Measurements from ENCODE around the gene SDR42E2. TPM values are rescaled to one million over a fixed set of nuclear protein-coding genes. Genes with fewer than 3 reads are reported as not detected.
"Not testable (repeated sequence)": the region's sequence is repeated elsewhere in the genome, so short reads cannot be mapped to it uniquely, and the experiment has no call there.

Gene SDR42E2
- total RNA-seq (2014; rRNA removed; shearing (Covaris generic)), result not detected in 2 replicates

GRCh38 chr16:22161999-22162655 lies at the start of gene SDR42E2:
TSS of gene SDR42E2 (plus strand) at chr16:22162506. CDS start at chr16:22165583, 3,077 bp downstream.
- no peak for DNase-seq (ENCODE audit: low spot score)

- DNase-seq (ENCODE audit: low spot score), result no peak
Measured at GRCh38 chr16:22116095-22116700, 46.1 kb upstream of the SDR42E2 start.

- DNase-seq (ENCODE audit: low spot score), result peak; percentile 47
Measured at GRCh38 chr16:22117609-22118008, 44.7 kb upstream of the SDR42E2 start.

- DNase-seq (ENCODE audit: low spot score), result no peak
Measured at GRCh38 chr16:22120440-22120839, 41.9 kb upstream of the SDR42E2 start.

- no peak for DNase-seq (ENCODE audit: low spot score)
Measured at GRCh38 chr16:22122239-22122638, 40.1 kb upstream of the SDR42E2 start.

GRCh38 chr16:22123146-22123545 lies 39.2 kb upstream of the SDR42E2 start:
- DNase-seq (ENCODE audit: low spot score), result no peak

- no peak for DNase-seq (ENCODE audit: low spot score)
Measured at GRCh38 chr16:22123759-22124490, 38.4 kb upstream of the SDR42E2 start.

GRCh38 chr16:22124583-22125284 lies 37.6 kb upstream of the SDR42E2 start:
- DNase-seq (ENCODE audit: low spot score), result no peak

- DNase-seq (ENCODE audit: low spot score), result no peak
Measured at GRCh38 chr16:22126037-22126558, 36.2 kb upstream of the SDR42E2 start.

GRCh38 chr16:22128537-22128936 lies 33.8 kb upstream of the SDR42E2 start:
- DNase-seq (ENCODE audit: low spot score), result not testable (repeated sequence)

GRCh38 chr16:22130528-22130927 lies 31.8 kb upstream of the SDR42E2 start:
- DNase-seq (ENCODE audit: low spot score), result no peak

- no peak for DNase-seq (ENCODE audit: low spot score)
Measured at GRCh38 chr16:22132801-22133200, 29.5 kb upstream of the SDR42E2 start.

- DNase-seq (ENCODE audit: low spot score), result no peak
Measured at GRCh38 chr16:22138482-22138881, 23.8 kb upstream of the SDR42E2 start.

GRCh38 chr16:22139008-22139407 lies 23.3 kb upstream of the SDR42E2 start:
- no peak for DNase-seq (ENCODE audit: low spot score)

- no peak for DNase-seq (ENCODE audit: low spot score)
Measured at GRCh38 chr16:22139732-22140131, 22.6 kb upstream of the SDR42E2 start.

- DNase-seq (ENCODE audit: low spot score), result no peak
Measured at GRCh38 chr16:22141767-22142166, 20.5 kb upstream of the SDR42E2 start.

GRCh38 chr16:22144520-22144919 lies 17.8 kb upstream of the SDR42E2 start:
- no peak for DNase-seq (ENCODE audit: low spot score)

GRCh38 chr16:22147853-22148252 lies 14.5 kb upstream of the SDR42E2 start:
- DNase-seq (ENCODE audit: low spot score), result no peak

- no peak for DNase-seq (ENCODE audit: low spot score)
Measured at GRCh38 chr16:22151246-22151998, 10.9 kb upstream of the SDR42E2 start.

- DNase-seq (ENCODE audit: low spot score), result no peak
Measured at GRCh38 chr16:22152316-22152715, 10.0 kb upstream of the SDR42E2 start.

- DNase-seq (ENCODE audit: low spot score), result not testable (repeated sequence)
Measured at GRCh38 chr16:22153078-22153477, 9.2 kb upstream of the SDR42E2 start.

Measured in A172 (cell line).